OCI-LY7 (cell line): Measurements from ENCODE around the gene SH2D3C. TPM values are rescaled to one million over a fixed set of nuclear protein-coding genes. Genes with fewer than 3 reads are reported as not detected.
A peak's percentile ranks its signal among the peaks of the same experiment; 100 is the strongest.

Source experiments
- BruUV-seq: library from RNA; stranded (reverse); fragments of 400-500 nt; replicated peaks from 2 replicates; lab custom pipeline; 2021; lab: Mats Ljungman, UMichigan
- CTCF ChIA-PET: fragments of 300-600 bp; sonication (Branson Sonifier 250); formaldehyde crosslinking; loops from one replicate; lab custom pipeline; 2022; ENCODE audit warnings: antibody characterized with exemption; ENCODE audit not compliant: unreplicated experiment; lab: Charles Lee
- POLR2A ChIA-PET: fragments of 300-600 bp; sonication (Branson Sonifier 250); formaldehyde crosslinking; loops from one replicate; lab custom pipeline; 2022; ENCODE audit warnings: antibody characterized with exemption; lab: Charles Lee
- DNase-seq: peaks from one replicate; pipeline ENCODE4 v3.0.0-alpha.2; 2015; ENCODE audit warnings: low spot score
- H2AFZ ChIP-seq: fragments of 200-600 bp; sonication (generic), shearing (Covaris generic); 2 replicates; pipeline ENCODE4 v1.6.1; 2014; ENCODE audit warnings: mild to moderate bottlenecking, antibody characterized with exemption, low read length, moderate library complexity
- H3K27ac ChIP-seq: fragments of 200-600 bp; sonication (generic); 2 replicates; pipeline ENCODE4 v1.5.1; 2014; ENCODE audit warnings: mixed run types, low read depth, mild to moderate bottlenecking, moderate library complexity, low read length, inconsistent platforms; ENCODE audit not compliant: poor library complexity, severe bottlenecking
- H3K36me3 ChIP-seq: fragments of 200-600 bp; sonication (generic); 2 replicates; pipeline ENCODE4 v1.6.1; 2014; ENCODE audit warnings: mild to moderate bottlenecking, antibody characterized with exemption, low read length, moderate library complexity, mixed read lengths; ENCODE audit not compliant: insufficient read depth
- H3K4me1 ChIP-seq: fragments of 200-600 bp; sonication (generic); 2 replicates; pipeline ENCODE4 v1.5.1; 2014; ENCODE audit warnings: mild to moderate bottlenecking, low read length; ENCODE audit not compliant: insufficient read depth, poor library complexity, severe bottlenecking
- H3K4me2 ChIP-seq: fragments of 200-600 bp; sonication (generic); 2 replicates; pipeline ENCODE4 v1.6.1; 2014; ENCODE audit warnings: mild to moderate bottlenecking, low read length
- H3K4me3 ChIP-seq: fragments of 200-600 bp; sonication (generic); 2 replicates; pipeline ENCODE4 v1.5.1; 2014; ENCODE audit warnings: mild to moderate bottlenecking, low read depth, low read length; ENCODE audit not compliant: poor library complexity, severe bottlenecking
- H3K79me2 ChIP-seq: fragments of 200-600 bp; sonication (generic); 2 replicates; pipeline ENCODE4 v1.6.1; 2016; ENCODE audit warnings: low read depth, mild to moderate bottlenecking, low read length, moderate library complexity, mixed read lengths; ENCODE audit not compliant: insufficient read depth
- H3K9me2 ChIP-seq: fragments of 200-600 bp; sonication (generic); 2 replicates; pipeline ENCODE4 v1.6.1; 2016; ENCODE audit warnings: mild to moderate bottlenecking, low read length, mixed read lengths; ENCODE audit not compliant: insufficient read depth
- H3K9me3 ChIP-seq: fragments of 200-600 bp; sonication (generic); 2 replicates; pipeline ENCODE4 v1.6.1; 2014; ENCODE audit warnings: mild to moderate bottlenecking, mixed run types, low read length, mixed read lengths
- H4K20me1 ChIP-seq: fragments of 200-600 bp; sonication (generic); 2 replicates; pipeline ENCODE4 v1.6.1; 2014; ENCODE audit warnings: mild to moderate bottlenecking, antibody characterized with exemption, low read length, moderate library complexity, mixed read lengths; ENCODE audit not compliant: insufficient read depth
- EZH2phosphoT487 ChIP-seq: fragments of 200-600 bp; sonication (generic); IDR thresholded peaks from 2 replicates; pipeline ENCODE4 v1.6.1; 2018; ENCODE audit warnings: low read depth, borderline replicate concordance, mild to moderate bottlenecking, mixed run types, antibody characterized with exemption, low read length, moderate library complexity, mixed read lengths
- intact Hi-C: fragments of 100-400 bp; cut with micrococcal nuclease; formaldehyde crosslinking; loops from one replicate; pipeline ENCODE4 v1.10.0; 2022; ENCODE audit not compliant: unreplicated experiment
- total RNA-seq, 2 experiments: library from RNA; depleted of rRNA in 1 of 2; stranded (reverse); fragments of >200 nt in 1 of 2; shearing (Covaris generic) in 1 of 2; gene quantifications; 2 replicates each; pipeline ENCODE4 v1.2.3, GENCODE V29; 2014 to 2022
- TF ChIP-seq, protein P1 (sequence below): fragments of 200-600 bp; sonication (generic); conservative IDR thresholded peaks from 2 replicates; pipeline ENCODE4 v1.5.1; 2014; ENCODE audit warnings: mild to moderate bottlenecking, antibody characterized with exemption, low read length, moderate library complexity, mixed read lengths

SH2D3C gene
- total RNA-seq, 2 experiments from 2014 or later: 40.0 to 45.7 TPM

DNA sequence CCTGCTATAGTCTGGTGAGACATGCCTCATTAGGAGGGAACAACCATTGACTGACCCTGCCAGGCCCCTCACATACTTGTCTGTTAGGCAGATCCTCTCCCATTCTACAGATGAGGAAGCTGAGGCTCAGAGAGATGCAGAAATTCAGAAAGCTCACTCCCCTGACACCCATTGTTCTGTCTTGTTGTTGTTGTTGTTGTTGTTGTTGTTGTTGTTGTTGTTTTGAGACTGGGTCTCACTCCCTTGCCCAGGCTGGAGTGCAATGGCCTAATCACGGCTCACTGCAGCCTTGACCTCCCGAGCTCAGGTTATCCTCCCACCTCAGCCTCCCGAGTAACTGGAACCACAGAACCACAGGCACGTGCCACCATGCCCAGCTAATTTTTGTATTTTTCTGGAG is 84.8 kb downstream of the SH2D3C start:
- Histone ChIP-seq H3K4me1 (no peaks in the 10 kb centered on the region), H3K4me2 (no peak overlapping the region), H3K27ac (no peak overlapping the region), H3K4me3 (no peak overlapping the region), H4K20me1 (no peaks in the 10 kb centered on the region), H3K36me3 (no peaks in the 10 kb centered on the region), H3K9me2 (no peaks in the 10 kb centered on the region), H3K9me3 (no peaks in the 10 kb centered on the region), H2AFZ (no peak overlapping the region), H3K79me2 (no peaks in the 10 kb centered on the region)
- intact Hi-C loops: no loop called here
- no TSS peak for BruUV-seq
- no peak for DNase-seq
- TF ChIP-seq, protein P1, sequence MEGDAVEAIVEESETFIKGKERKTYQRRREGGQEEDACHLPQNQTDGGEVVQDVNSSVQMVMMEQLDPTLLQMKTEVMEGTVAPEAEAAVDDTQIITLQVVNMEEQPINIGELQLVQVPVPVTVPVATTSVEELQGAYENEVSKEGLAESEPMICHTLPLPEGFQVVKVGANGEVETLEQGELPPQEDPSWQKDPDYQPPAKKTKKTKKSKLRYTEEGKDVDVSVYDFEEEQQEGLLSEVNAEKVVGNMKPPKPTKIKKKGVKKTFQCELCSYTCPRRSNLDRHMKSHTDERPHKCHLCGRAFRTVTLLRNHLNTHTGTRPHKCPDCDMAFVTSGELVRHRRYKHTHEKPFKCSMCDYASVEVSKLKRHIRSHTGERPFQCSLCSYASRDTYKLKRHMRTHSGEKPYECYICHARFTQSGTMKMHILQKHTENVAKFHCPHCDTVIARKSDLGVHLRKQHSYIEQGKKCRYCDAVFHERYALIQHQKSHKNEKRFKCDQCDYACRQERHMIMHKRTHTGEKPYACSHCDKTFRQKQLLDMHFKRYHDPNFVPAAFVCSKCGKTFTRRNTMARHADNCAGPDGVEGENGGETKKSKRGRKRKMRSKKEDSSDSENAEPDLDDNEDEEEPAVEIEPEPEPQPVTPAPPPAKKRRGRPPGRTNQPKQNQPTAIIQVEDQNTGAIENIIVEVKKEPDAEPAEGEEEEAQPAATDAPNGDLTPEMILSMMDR: no peak
- TF ChIP-seq EZH2phosphoT487: no peak
- ChIA-PET CTCF (interaction anchor here (0.6 kb wide), 1 partner anchor 10 kb away, joined by 3 read pairs; no protein-coding TSS in a partner anchor), POLR2A (no interaction called here)

GRCh38 chr9:127693143-127693542 is 85.3 kb downstream of the SH2D3C start:
- DNase-seq: no peak
- H3K9me3 ChIP-seq: no peaks in the 10 kb centered on the region
- no peak for TF ChIP-seq EZH2phosphoT487
- no peaks in the 10 kb centered on the region for H3K9me2 ChIP-seq
- ChIA-PET POLR2A (interaction anchor here (0.6 kb wide), 1 partner anchor 143 kb away, joined by 3 read pairs; no protein-coding TSS in a partner anchor), CTCF (no interaction called here)
- H3K79me2 ChIP-seq: no peaks in the 10 kb centered on the region
- H3K36me3 ChIP-seq: no peaks in the 10 kb centered on the region
- H2AFZ ChIP-seq: no peak overlapping the region
- H3K4me2 ChIP-seq: no peak overlapping the region
- H3K4me3 ChIP-seq: no peak overlapping the region
- H3K4me1 ChIP-seq: no peaks in the 10 kb centered on the region
- BruUV-seq: no TSS peak
- H4K20me1 ChIP-seq: no peaks in the 10 kb centered on the region
- no peak overlapping the region for H3K27ac ChIP-seq
- intact Hi-C loops: no loop called here

DNA sequence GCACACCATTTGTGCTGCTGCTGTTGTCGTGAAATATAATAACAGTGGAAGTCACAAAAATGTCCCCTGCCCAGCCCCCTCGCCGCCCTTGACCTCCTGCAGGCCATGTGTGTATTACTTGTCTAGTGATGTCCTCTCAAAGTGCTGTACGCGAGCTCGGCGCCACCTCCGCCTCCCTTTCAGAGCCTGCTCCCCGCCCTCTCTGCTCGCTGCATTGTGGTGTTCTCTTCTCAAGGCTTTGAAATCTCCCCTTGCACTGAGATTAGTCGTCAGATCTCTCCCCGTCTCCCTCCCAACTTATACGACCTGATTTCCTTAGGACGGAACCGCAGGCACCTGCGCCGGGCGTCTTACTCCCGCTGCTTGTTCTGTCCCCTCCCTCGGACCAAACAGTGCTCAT is 86.4 kb downstream of the SH2D3C start:
- ChIA-PET CTCF (no interaction called here), POLR2A (no interaction called here)
- Histone ChIP-seq H2AFZ (no peak overlapping the region), H3K36me3 (no peaks in the 10 kb centered on the region), H3K79me2 (no peaks in the 10 kb centered on the region), H3K27ac (no peak overlapping the region), H3K4me1 (no peaks in the 10 kb centered on the region), H3K4me3 (no peak overlapping the region), H3K9me3 (no peaks in the 10 kb centered on the region), H4K20me1 (no peaks in the 10 kb centered on the region), H3K9me2 (no peaks in the 10 kb centered on the region), H3K4me2 (no peak overlapping the region)
- no peak for DNase-seq
- intact Hi-C loops: no loop called here
- TSS peak; percentile 53 for BruUV-seq
- no peak for TF ChIP-seq EZH2phosphoT487
- TF ChIP-seq, protein P1: no peak
